PC-3 (cell line): ENCODE data around the gene CAMK1D. TPM values are rescaled to one million over a fixed set of nuclear protein-coding genes. Genes with fewer than 3 reads are reported as not detected.
A peak's percentile ranks its signal among the peaks of the same experiment; 100 is the strongest.

Experiments used
- ATAC-seq: fragments of 200-7000 bp; cut with Tn5 transposase; 2 replicates; pipeline ENCODE4 v1.9.1; 2020; ENCODE audit warnings: mild to moderate bottlenecking, moderate library complexity
- BruUV-seq: library from RNA; stranded (reverse); fragments of 400-500 nt; replicated peaks from 2 replicates; lab custom pipeline; 2021; lab: Mats Ljungman, UMichigan
- CTCF ChIA-PET: fragments of 300-600 bp; sonication (Branson Sonifier 250); formaldehyde crosslinking; loops from one replicate; lab custom pipeline; 2022; ENCODE audit warnings: antibody characterized with exemption; lab: Charles Lee
- POLR2A ChIA-PET: fragments of 300-600 bp; sonication (Branson Sonifier 250); formaldehyde crosslinking; loops from one replicate; lab custom pipeline; 2022; ENCODE audit warnings: antibody characterized with exemption; ENCODE audit not compliant: unreplicated experiment; lab: Charles Lee
- DNase-seq: peaks from one replicate; pipeline ENCODE4 v3.0.0-alpha.2; 2015
- H2AFZ ChIP-seq: fragments of 300-600 bp; sonication (generic); 2 replicates; pipeline ENCODE4 v1.6.0; 2016; ENCODE audit warnings: antibody characterized with exemption, low read length
- H3F3A ChIP-seq: fragments of 300-600 bp; sonication (generic); one replicate; pipeline ENCODE4 v1.6.0; 2017; ENCODE audit warnings: antibody characterized with exemption, low read length, control low read depth, mild to moderate bottlenecking; ENCODE audit not compliant: unreplicated experiment
- H3K27ac ChIP-seq: fragments of 300-600 bp; sonication (generic); 2 replicates; pipeline ENCODE4 v1.5.1; 2016; ENCODE audit warnings: mild to moderate bottlenecking, low read length
- H3K27me3 ChIP-seq: fragments of 300-600 bp; sonication (generic); 2 replicates; pipeline ENCODE4 v1.6.1; 2016; ENCODE audit warnings: low read length, mixed read lengths
- H3K36me3 ChIP-seq: fragments of 300-600 bp; sonication (generic); 2 replicates; pipeline ENCODE4 v1.6.1; 2016; ENCODE audit warnings: low read depth, mixed run types, low read length, mixed read lengths
- H3K4me1 ChIP-seq: fragments of 300-600 bp; sonication (generic); 2 replicates; pipeline ENCODE4 v1.5.1; 2016; ENCODE audit warnings: low read length; ENCODE audit not compliant: insufficient read depth
- H3K4me2 ChIP-seq: fragments of 300-600 bp; sonication (generic); 2 replicates; pipeline ENCODE4 v1.6.0; 2016; ENCODE audit warnings: low read length
- H3K4me3 ChIP-seq: fragments of 300-600 bp; sonication (generic); 2 replicates; pipeline ENCODE4 v1.5.1; 2016; ENCODE audit warnings: mild to moderate bottlenecking, low read length, mixed read lengths
- H3K79me2 ChIP-seq: fragments of 300-600 bp; sonication (generic); 2 replicates; pipeline ENCODE4 v1.6.1; 2017; ENCODE audit warnings: low read length, mixed read lengths
- H3K9ac ChIP-seq: fragments of 300-600 bp; sonication (generic); 2 replicates; pipeline ENCODE4 v1.6.0; 2016; ENCODE audit warnings: mild to moderate bottlenecking, low read length
- H3K9me2 ChIP-seq: fragments of 300-600 bp; sonication (generic); replicated peaks from 2 replicates; pipeline ENCODE4 v1.6.1; 2016; ENCODE audit warnings: mixed run types, low read length, mixed read lengths
- H3K9me3 ChIP-seq: fragments of 300-600 bp; sonication (generic); 2 replicates; pipeline ENCODE4 v1.6.1; 2016; ENCODE audit warnings: low read length, mixed read lengths
- H4K20me1 ChIP-seq: fragments of 300-600 bp; sonication (generic); 2 replicates; pipeline ENCODE4 v1.6.1; 2016; ENCODE audit warnings: low read length, mixed read lengths
- CTCF ChIP-seq: fragments of 300-600 bp; sonication (generic); conservative IDR thresholded peaks from 2 replicates; pipeline ENCODE4 v1.5.1; 2017; ENCODE audit warnings: antibody characterized with exemption, low read depth, mild to moderate bottlenecking, low read length
- EZH2 ChIP-seq: fragments of 300-600 bp; sonication (generic); IDR thresholded peaks from one replicate; pipeline ENCODE4 v1.6.1; 2017; ENCODE audit warnings: antibody characterized with exemption, mild to moderate bottlenecking, low read length; ENCODE audit not compliant: unreplicated experiment
- EZH2phosphoT487 ChIP-seq: fragments of 300-600 bp; sonication (generic); IDR thresholded peaks from 2 replicates; pipeline ENCODE4 v1.6.1; 2018; ENCODE audit warnings: mild to moderate bottlenecking, antibody characterized with exemption, low read length, borderline replicate concordance
- intact Hi-C: fragments of 100-400 bp; cut with micrococcal nuclease; formaldehyde crosslinking; loops from 2 replicates; pipeline ENCODE4 v1.9.0; 2023
- total RNA-seq: library from RNA; depleted of rRNA; stranded (reverse); fragments of >200 nt; gene quantifications from 2 replicates; pipeline ENCODE4 v1.2.3, GENCODE V29; 2014

CAMK1D gene
- total RNA-seq, 1 experiment from 2014 or later, result 1.3 TPM

- Histone ChIP-seq H3K9ac (peak overlapping the region; percentile 85), H3K79me2 (no peaks in the 10 kb centered on the region), H3K27ac (peak overlapping the region; percentile 100), H3F3A (no peaks in the 10 kb centered on the region), H3K9me3 (no peaks in the 10 kb centered on the region), H3K36me3 (no peaks in the 10 kb centered on the region), H3K4me1 (peaks cover 89% of the 10 kb centered on the region), H3K9me2 (no peaks in the 10 kb centered on the region), H3K4me2 (peak overlapping the region; percentile 87), H3K4me3 (no peak overlapping the region), H4K20me1 (no peaks in the 10 kb centered on the region), H3K27me3 (no peaks in the 10 kb centered on the region), H2AFZ (no peak overlapping the region)
- intact Hi-C loops, result loop anchor here (2.0 to 5.0 kb wide), 2 partner anchors 117 to 304 kb away; no protein-coding TSS in a partner anchor
- ChIA-PET CTCF (no interaction called here), POLR2A (no interaction called here)
- no TSS peak for BruUV-seq
- TF ChIP-seq EZH2 (no peak), CTCF (no peak), EZH2phosphoT487 (no peak)
- DNase-seq (peak; percentile 66), ATAC-seq (peak; percentile 43)
Observed at GRCh38 chr10:12705943-12706342, 356.6 kb downstream of the CAMK1D start.

GRCh38 chr10:12707461-12708185 lies 358.3 kb downstream of the CAMK1D start:
- intact Hi-C loops, result loop anchor here (1.0 to 5.0 kb wide), 2 partner anchors 305 to 443 kb away; no protein-coding TSS in a partner anchor
- Histone ChIP-seq H3K4me1 (peaks cover 90% of the 10 kb centered on the region), H3K4me3 (no peak overlapping the region), H3K9ac (peak overlapping the region; percentile 81), H3K36me3 (no peaks in the 10 kb centered on the region), H3K27ac (peak overlapping the region; percentile 100), H4K20me1 (no peaks in the 10 kb centered on the region), H3K9me2 (no peaks in the 10 kb centered on the region), H3K9me3 (no peaks in the 10 kb centered on the region), H3F3A (no peaks in the 10 kb centered on the region), H3K79me2 (no peaks in the 10 kb centered on the region), H3K27me3 (no peaks in the 10 kb centered on the region), H2AFZ (no peak overlapping the region), H3K4me2 (peak overlapping the region; percentile 56)
- TF ChIP-seq CTCF, result peak; percentile 62
- no peak for TF ChIP-seq EZH2phosphoT487
- no peak for TF ChIP-seq EZH2
- DNase-seq, result peak; percentile 79
- CTCF ChIA-PET, result interaction anchor here (0.5 to 0.9 kb wide), 5 partner anchors 51 to 392 kb away, joined by 3 to 5 read pairs (median 4); no protein-coding TSS in a partner anchor
- POLR2A ChIA-PET, result interaction anchor here (0.6 to 0.8 kb wide), 3 partner anchors 143 to 442 kb away, joined by 4 to 6 read pairs (median 5); no protein-coding TSS in a partner anchor
- BruUV-seq, result no TSS peak
- peak; percentile 47 for ATAC-seq
